HepG2 (cell line): Measurements from ENCODE around the gene GNAI2. TPM values are rescaled to one million over a fixed set of nuclear protein-coding genes. Genes with fewer than 3 reads are reported as not detected.

Experiments used
- CAMTA2 ChIP-seq: sonication (generic); formaldehyde crosslinking; IDR thresholded peaks from 2 replicates; pipeline ENCODE4 v1.4.0; 2020; ENCODE audit warnings: mild to moderate bottlenecking, missing genetic modification reagents, borderline replicate concordance
- ELF3 ChIP-seq: IDR thresholded peaks from 2 replicates; pipeline ENCODE4 v1.6.1; 2016; ENCODE audit warnings: missing genetic modification reagents, missing compliant biosample characterization
- ERF ChIP-seq: IDR thresholded peaks from 2 replicates; pipeline ENCODE4 v1.6.1; 2018; ENCODE audit warnings: missing biosample characterization, missing genetic modification reagents
- KMT2B ChIP-seq: IDR thresholded peaks from 2 replicates; pipeline ENCODE4 v1.6.1; 2016; ENCODE audit warnings: missing genetic modification reagents, missing compliant biosample characterization
- PHF8 ChIP-seq: sonication (generic); formaldehyde crosslinking; IDR thresholded peaks from 2 replicates; pipeline ENCODE4 v1.5.0; 2020; ENCODE audit warnings: missing genetic modification reagents
- RBM39 ChIP-seq: fragments of 200-400 bp; formaldehyde crosslinking; IDR thresholded peaks from one replicate; pipeline ENCODE4 v1.6.1; 2018; ENCODE audit warnings: antibody characterized with exemption, mild to moderate bottlenecking, low read depth, low read length; ENCODE audit not compliant: poor library complexity, severe bottlenecking
- REXO4 ChIP-seq: sonication (generic); formaldehyde crosslinking; IDR thresholded peaks from 2 replicates; pipeline ENCODE4 v1.8.0; 2022; ENCODE audit warnings: missing genetic modification reagents, mild to moderate bottlenecking, borderline replicate concordance
- SALL2 ChIP-seq: sonication (generic); formaldehyde crosslinking; IDR thresholded peaks from 2 replicates; pipeline ENCODE4 v1.8.1; 2023; ENCODE audit warnings: mild to moderate bottlenecking, missing genetic modification reagents, inconsistent platforms
- SMAD1 ChIP-seq: sonication (generic); formaldehyde crosslinking; IDR thresholded peaks from 2 replicates; pipeline ENCODE4 v1.4.0; 2020; ENCODE audit warnings: missing genetic modification reagents, low read depth, mild to moderate bottlenecking, borderline replicate concordance
- ZFY ChIP-seq: sonication (generic); formaldehyde crosslinking; IDR thresholded peaks from 2 replicates; pipeline ENCODE4 v1.4.0; 2020; ENCODE audit warnings: missing genetic modification reagents
- ZNF232 ChIP-seq: sonication (generic); formaldehyde crosslinking; IDR thresholded peaks from 2 replicates; pipeline ENCODE4 v1.4.0; 2020; ENCODE audit warnings: missing genetic modification reagents, borderline replicate concordance
- ZNF441 ChIP-seq: sonication (generic); formaldehyde crosslinking; IDR thresholded peaks from 2 replicates; pipeline ENCODE4 v1.7.0; 2021; ENCODE audit warnings: missing genetic modification reagents, borderline replicate concordance
- ZNF7 ChIP-seq: IDR thresholded peaks from 2 replicates; pipeline ENCODE4 v1.6.1; 2016; ENCODE audit warnings: missing biosample characterization, missing genetic modification reagents
- polyA plus RNA-seq, 8 experiments: library from polyadenylated mRNA; depleted of rRNA in 3 of 8; stranded (reverse) in 7 of 8; unstranded in 1 of 8; fragments of >200 nt; fragmentation: Illumina TruSeq in 4 of 8; extraction: Trizol in 4 of 8; gene quantifications; 2 replicates each; pipeline versions ENCODE4 v1.2.1 to v1.2.3, GENCODE V29; 2011 to 2016; ENCODE audit warnings: low read depth in 4 of 8, missing spikeins in 1 of 8, mixed read lengths in 1 of 8; ENCODE audit not compliant: insufficient read depth in 1 of 8
- total RNA-seq, 5 experiments: library from RNA; depleted of rRNA; stranded (reverse); fragments of >200 nt; fragmentation: Illumina TruSeq; extraction: Trizol; gene quantifications; 2 replicates each; pipeline ENCODE4 v1.2.3, GENCODE V29; 2016; ENCODE audit warnings: low read depth in 1 of 5
- TF ChIP-seq, protein P1 (sequence below): sonication (generic); formaldehyde crosslinking; IDR thresholded peaks from 2 replicates; pipeline ENCODE4 v1.5.1; 2020; ENCODE audit warnings: mild to moderate bottlenecking, missing genetic modification reagents, moderate library complexity
- TF ChIP-seq, protein P2 (sequence below): sonication (generic); formaldehyde crosslinking; IDR thresholded peaks from 2 replicates; pipeline ENCODE4 v1.4.0; 2020; ENCODE audit warnings: missing genetic modification reagents
- TF ChIP-seq, protein P3 (sequence below): sonication (generic); formaldehyde crosslinking; IDR thresholded peaks from 2 replicates; pipeline ENCODE4 v1.5.1; 2020; ENCODE audit warnings: mild to moderate bottlenecking, missing genetic modification reagents, moderate library complexity
- TF ChIP-seq, protein P4 (sequence below): IDR thresholded peaks from 2 replicates; pipeline ENCODE4 v1.6.1; 2016
- TF ChIP-seq, protein P5 (sequence below): sonication (generic); formaldehyde crosslinking; IDR thresholded peaks from 2 replicates; pipeline ENCODE4 v1.8.0; 2022; ENCODE audit warnings: mild to moderate bottlenecking, missing genetic modification reagents, moderate library complexity
- TF ChIP-seq, protein P6 (sequence below): sonication (generic); formaldehyde crosslinking; IDR thresholded peaks from 2 replicates; pipeline ENCODE4 v1.4.0; 2020; ENCODE audit warnings: missing genetic modification reagents
- TF ChIP-seq, protein P7 (sequence below): sonication (generic); formaldehyde crosslinking; IDR thresholded peaks from 2 replicates; pipeline ENCODE4 v1.8.0; 2023; ENCODE audit warnings: mild to moderate bottlenecking, missing genetic modification reagents

The GNAI2 gene
- total and polyA plus RNA-seq, 2 of the 13 experiments (the other 11 are each of a cell fraction or from before 2014, with no cell fraction given) = 51.1 to 66.2 TPM

DNA sequence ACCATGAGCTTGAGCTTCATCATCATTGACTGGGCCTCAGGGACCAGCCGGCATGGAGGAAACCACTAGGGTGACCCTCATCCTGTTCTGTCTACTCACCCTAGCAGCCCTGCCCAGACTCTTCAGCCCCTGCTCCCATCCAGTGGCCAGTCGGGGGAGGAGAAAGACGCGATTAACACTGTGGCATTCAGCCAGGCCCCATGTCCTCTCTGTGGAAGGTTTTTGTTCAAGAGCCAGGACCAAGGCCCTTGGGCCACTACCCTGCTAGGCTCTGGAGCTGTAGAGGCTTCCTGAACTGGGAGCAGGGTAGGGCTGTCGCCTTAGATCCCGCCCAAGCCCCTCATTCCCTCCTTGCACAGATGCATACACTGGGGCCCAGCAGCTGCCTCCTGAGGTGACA lies 15.9 kb upstream of the GNAI2 start (continued):
- TF ChIP-seq, protein P1, sequence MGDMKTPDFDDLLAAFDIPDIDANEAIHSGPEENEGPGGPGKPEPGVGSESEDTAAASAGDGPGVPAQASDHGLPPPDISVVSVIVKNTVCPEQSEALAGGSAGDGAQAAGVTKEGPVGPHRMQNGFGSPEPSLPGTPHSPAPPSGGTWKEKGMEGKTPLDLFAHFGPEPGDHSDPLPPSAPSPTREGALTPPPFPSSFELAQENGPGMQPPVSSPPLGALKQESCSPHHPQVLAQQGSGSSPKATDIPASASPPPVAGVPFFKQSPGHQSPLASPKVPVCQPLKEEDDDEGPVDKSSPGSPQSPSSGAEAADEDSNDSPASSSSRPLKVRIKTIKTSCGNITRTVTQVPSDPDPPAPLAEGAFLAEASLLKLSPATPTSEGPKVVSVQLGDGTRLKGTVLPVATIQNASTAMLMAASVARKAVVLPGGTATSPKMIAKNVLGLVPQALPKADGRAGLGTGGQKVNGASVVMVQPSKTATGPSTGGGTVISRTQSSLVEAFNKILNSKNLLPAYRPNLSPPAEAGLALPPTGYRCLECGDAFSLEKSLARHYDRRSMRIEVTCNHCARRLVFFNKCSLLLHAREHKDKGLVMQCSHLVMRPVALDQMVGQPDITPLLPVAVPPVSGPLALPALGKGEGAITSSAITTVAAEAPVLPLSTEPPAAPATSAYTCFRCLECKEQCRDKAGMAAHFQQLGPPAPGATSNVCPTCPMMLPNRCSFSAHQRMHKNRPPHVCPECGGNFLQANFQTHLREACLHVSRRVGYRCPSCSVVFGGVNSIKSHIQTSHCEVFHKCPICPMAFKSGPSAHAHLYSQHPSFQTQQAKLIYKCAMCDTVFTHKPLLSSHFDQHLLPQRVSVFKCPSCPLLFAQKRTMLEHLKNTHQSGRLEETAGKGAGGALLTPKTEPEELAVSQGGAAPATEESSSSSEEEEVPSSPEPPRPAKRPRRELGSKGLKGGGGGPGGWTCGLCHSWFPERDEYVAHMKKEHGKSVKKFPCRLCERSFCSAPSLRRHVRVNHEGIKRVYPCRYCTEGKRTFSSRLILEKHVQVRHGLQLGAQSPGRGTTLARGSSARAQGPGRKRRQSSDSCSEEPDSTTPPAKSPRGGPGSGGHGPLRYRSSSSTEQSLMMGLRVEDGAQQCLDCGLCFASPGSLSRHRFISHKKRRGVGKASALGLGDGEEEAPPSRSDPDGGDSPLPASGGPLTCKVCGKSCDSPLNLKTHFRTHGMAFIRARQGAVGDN (CRISPR knock-in tag) = peak; percentile 40; the same call in 1 of the 2 replicates
- TF ChIP-seq CAMTA2 (CRISPR knock-in tag) = no peak
- no peak for TF ChIP-seq ZNF441 (CRISPR knock-in tag)
- TF ChIP-seq ERF (CRISPR knock-in tag) = no peak
- TF ChIP-seq, protein P2, sequence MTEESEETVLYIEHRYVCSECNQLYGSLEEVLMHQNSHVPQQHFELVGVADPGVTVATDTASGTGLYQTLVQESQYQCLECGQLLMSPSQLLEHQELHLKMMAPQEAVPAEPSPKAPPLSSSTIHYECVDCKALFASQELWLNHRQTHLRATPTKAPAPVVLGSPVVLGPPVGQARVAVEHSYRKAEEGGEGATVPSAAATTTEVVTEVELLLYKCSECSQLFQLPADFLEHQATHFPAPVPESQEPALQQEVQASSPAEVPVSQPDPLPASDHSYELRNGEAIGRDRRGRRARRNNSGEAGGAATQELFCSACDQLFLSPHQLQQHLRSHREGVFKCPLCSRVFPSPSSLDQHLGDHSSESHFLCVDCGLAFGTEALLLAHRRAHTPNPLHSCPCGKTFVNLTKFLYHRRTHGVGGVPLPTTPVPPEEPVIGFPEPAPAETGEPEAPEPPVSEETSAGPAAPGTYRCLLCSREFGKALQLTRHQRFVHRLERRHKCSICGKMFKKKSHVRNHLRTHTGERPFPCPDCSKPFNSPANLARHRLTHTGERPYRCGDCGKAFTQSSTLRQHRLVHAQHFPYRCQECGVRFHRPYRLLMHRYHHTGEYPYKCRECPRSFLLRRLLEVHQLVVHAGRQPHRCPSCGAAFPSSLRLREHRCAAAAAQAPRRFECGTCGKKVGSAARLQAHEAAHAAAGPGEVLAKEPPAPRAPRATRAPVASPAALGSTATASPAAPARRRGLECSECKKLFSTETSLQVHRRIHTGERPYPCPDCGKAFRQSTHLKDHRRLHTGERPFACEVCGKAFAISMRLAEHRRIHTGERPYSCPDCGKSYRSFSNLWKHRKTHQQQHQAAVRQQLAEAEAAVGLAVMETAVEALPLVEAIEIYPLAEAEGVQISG (CRISPR knock-in tag) = peak; percentile 26; the same call in 1 of the 2 replicates
- TF ChIP-seq KMT2B (CRISPR knock-in tag) = no peak
- no peak for TF ChIP-seq ELF3 (CRISPR knock-in tag)
- TF ChIP-seq, protein P3, sequence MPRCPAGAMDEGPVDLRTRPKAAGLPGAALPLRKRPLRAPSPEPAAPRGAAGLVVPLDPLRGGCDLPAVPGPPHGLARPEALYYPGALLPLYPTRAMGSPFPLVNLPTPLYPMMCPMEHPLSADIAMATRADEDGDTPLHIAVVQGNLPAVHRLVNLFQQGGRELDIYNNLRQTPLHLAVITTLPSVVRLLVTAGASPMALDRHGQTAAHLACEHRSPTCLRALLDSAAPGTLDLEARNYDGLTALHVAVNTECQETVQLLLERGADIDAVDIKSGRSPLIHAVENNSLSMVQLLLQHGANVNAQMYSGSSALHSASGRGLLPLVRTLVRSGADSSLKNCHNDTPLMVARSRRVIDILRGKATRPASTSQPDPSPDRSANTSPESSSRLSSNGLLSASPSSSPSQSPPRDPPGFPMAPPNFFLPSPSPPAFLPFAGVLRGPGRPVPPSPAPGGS = no peak
- TF ChIP-seq, protein P4, sequence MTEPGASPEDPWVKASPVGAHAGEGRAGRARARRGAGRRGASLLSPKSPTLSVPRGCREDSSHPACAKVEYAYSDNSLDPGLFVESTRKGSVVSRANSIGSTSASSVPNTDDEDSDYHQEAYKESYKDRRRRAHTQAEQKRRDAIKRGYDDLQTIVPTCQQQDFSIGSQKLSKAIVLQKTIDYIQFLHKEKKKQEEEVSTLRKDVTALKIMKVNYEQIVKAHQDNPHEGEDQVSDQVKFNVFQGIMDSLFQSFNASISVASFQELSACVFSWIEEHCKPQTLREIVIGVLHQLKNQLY = no peak
- no peak for TF ChIP-seq ZNF232 (CRISPR knock-in tag)
- TF ChIP-seq SMAD1 (CRISPR knock-in tag) = no peak
- no peak for TF ChIP-seq RBM39
- TF ChIP-seq, protein P5, sequence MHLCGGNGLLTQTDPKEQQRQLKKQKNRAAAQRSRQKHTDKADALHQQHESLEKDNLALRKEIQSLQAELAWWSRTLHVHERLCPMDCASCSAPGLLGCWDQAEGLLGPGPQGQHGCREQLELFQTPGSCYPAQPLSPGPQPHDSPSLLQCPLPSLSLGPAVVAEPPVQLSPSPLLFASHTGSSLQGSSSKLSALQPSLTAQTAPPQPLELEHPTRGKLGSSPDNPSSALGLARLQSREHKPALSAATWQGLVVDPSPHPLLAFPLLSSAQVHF (CRISPR knock-in tag) = no peak
- TF ChIP-seq, protein P6, sequence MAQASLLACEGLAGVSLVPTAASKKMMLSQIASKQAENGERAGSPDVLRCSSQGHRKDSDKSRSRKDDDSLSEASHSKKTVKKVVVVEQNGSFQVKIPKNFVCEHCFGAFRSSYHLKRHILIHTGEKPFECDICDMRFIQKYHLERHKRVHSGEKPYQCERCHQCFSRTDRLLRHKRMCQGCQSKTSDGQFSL (CRISPR knock-in tag) = no peak
- TF ChIP-seq PHF8 (CRISPR knock-in tag) = no peak
- TF ChIP-seq ZFY (CRISPR knock-in tag) = peak; percentile 28; the same call in 1 of the 2 replicates
- no peak for TF ChIP-seq ZNF7 (CRISPR knock-in tag)
- TF ChIP-seq, protein P7, sequence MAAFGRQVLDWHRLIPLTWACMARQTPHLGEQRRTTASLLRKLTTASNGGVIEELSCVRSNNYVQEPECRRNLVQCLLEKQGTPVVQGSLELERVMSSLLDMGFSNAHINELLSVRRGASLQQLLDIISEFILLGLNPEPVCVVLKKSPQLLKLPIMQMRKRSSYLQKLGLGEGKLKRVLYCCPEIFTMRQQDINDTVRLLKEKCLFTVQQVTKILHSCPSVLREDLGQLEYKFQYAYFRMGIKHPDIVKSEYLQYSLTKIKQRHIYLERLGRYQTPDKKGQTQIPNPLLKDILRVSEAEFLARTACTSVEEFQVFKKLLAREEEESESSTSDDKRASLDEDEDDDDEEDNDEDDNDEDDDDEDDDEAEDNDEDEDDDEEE (CRISPR knock-in tag) = no peak
- TF ChIP-seq REXO4 (CRISPR knock-in tag) = no peak
- no peak for TF ChIP-seq SALL2 (CRISPR knock-in tag)
